Measurements from ENCODE around the gene LRRK1. TPM values are rescaled to one million over a fixed set of nuclear protein-coding genes. Genes with fewer than 3 reads are reported as not detected.
A peak's percentile ranks its signal among the peaks of the same experiment; 100 is the strongest.

Gene LRRK1
- total and polyA plus RNA-seq, 12 donors = 1.5 to 8.1 (median 2.0) TPM

DNA sequence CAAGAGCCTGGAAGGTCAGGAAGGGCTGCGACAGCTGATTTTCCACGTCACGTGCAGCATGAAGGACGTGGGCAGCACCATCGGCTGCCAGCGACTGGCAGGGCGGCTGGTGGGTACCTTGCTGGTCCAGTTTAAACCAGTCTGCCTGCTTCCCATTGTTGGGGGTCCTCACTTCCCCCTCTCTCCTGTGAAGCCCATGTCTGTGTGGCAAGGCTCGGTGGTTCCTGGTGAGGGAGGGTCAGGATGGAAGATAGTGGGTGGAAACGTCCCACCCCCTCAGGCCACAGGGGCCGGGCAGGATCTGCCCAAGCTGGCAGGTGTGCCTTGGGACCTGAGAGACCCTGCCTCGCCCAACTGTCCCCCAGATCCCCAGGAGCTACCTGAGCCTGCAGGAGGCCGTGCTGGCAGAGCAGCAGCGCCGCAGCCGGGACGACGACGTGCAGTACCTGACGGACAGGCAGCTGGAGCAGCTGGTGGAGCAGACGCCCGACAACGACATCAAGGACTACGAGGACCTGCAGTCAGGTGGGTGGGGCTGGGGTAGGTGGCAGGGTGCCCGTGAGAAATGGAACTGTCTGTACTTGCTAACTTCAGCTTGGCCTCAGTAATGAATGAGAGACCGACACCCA, 108.2 kb downstream of the LRRK1 start:
- ATAC-seq (no peak), DNase-seq (peak in 1 of 2 donors; percentile 3)
- 80 to 83% methylated on average over 25 of the region's 25 CpGs for WGBS, 2 donors
- H3K9me3 ChIP-seq = no peaks in the 10 kb centered on the region
- H3K27me3 ChIP-seq = no peaks in the 10 kb centered on the region
- H3K27ac ChIP-seq = no peak overlapping the region
- peaks cover 0 to 42% (median 18%) of the 10 kb centered on the region in 9 donors for H3K4me1 ChIP-seq
- H3K36me3 ChIP-seq = peaks cover 0 to 76% (median 0%) of the 10 kb centered on the region in 9 donors
- H3K4me3 ChIP-seq = no peak overlapping the region
- TF ChIP-seq, protein P1, sequence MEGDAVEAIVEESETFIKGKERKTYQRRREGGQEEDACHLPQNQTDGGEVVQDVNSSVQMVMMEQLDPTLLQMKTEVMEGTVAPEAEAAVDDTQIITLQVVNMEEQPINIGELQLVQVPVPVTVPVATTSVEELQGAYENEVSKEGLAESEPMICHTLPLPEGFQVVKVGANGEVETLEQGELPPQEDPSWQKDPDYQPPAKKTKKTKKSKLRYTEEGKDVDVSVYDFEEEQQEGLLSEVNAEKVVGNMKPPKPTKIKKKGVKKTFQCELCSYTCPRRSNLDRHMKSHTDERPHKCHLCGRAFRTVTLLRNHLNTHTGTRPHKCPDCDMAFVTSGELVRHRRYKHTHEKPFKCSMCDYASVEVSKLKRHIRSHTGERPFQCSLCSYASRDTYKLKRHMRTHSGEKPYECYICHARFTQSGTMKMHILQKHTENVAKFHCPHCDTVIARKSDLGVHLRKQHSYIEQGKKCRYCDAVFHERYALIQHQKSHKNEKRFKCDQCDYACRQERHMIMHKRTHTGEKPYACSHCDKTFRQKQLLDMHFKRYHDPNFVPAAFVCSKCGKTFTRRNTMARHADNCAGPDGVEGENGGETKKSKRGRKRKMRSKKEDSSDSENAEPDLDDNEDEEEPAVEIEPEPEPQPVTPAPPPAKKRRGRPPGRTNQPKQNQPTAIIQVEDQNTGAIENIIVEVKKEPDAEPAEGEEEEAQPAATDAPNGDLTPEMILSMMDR (IDR thresholded peaks at IDR 0.05) = no peak
- intact Hi-C loops (cut with DNase I) = loop anchor here in 2 of 10 donors (5.0 to 10.0 kb wide), 2 partner anchors 40 to 167 kb away; no protein-coding TSS in a partner anchor

DNA sequence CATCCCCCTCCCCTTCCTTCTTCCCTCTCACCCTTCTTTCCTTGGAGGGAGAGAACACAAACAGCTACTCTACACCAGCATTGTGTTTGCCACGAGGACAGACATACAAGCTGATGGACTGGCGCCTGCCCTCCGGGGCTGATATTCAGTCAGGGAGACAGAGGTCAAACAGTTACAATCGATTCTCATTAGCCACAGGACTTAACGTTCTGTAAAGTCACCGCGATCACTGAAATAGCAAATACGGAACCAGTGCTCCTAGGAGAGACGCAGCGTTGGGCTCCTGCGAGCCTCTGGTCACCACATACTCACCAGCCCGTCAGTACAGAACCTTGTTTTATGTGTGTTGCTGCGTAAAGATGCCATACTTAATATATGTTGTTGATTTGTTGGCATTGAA, 108.8 kb downstream of the LRRK1 start:
- Histone ChIP-seq H3K36me3 (peaks cover 0 to 78% (median 0%) of the 10 kb centered on the region in 9 donors), H3K27ac (no peak overlapping the region), H3K4me3 (no peak overlapping the region), H3K27me3 (no peaks in the 10 kb centered on the region), H3K4me1 (peaks cover 0 to 37% (median 14%) of the 10 kb centered on the region in 9 donors), H3K9me3 (no peaks in the 10 kb centered on the region)
- DNase-seq (peak in 1 of 2 donors; percentile 1), ATAC-seq (no peak)
- 90 to 92% methylated on average over 13 of the region's 13 CpGs for WGBS, 2 donors
- TF ChIP-seq, protein P1 (IDR thresholded peaks at IDR 0.05) = no peak
- intact Hi-C loops (cut with DNase I) = loop anchor here in 2 of 10 donors (5.0 to 10.0 kb wide), 2 partner anchors 39 to 167 kb away; no protein-coding TSS in a partner anchor

DNA sequence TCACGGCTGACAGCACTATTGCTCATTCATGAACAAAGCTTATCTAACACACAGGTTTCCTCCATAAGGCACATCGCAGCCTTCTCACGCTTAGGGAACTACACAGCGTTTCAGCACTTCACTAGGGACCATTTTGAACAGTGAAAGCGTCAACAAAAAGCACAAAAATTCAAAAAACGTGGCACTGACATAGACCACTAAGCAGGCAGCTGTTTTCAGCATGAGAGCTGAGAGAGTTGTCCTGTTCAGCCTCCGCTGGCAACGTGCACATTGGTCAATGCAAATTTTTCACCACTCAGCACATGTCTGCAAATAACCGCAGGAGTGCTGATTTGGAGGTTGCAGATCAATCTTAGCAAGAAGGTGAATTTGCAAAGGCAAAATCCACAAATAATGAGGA, 109.2 kb downstream of the LRRK1 start:
- 76 to 83% methylated on average over 9 of the region's 9 CpGs for WGBS, 2 donors
- ATAC-seq (no peak), DNase-seq (peak in 1 of 2 donors; percentile 1)
- intact Hi-C loops (cut with DNase I) = loop anchor here in 2 of 10 donors (5.0 to 10.0 kb wide), 2 partner anchors 39 to 166 kb away; no protein-coding TSS in a partner anchor
- H3K27me3 ChIP-seq = no peaks in the 10 kb centered on the region
- peaks cover 0 to 82% (median 0%) of the 10 kb centered on the region in 9 donors for H3K36me3 ChIP-seq
- TF ChIP-seq, protein P1 (IDR thresholded peaks at IDR 0.05) = no peak
- H3K9me3 ChIP-seq = no peaks in the 10 kb centered on the region
- no peak overlapping the region for H3K27ac ChIP-seq
- peaks cover 0 to 33% (median 12%) of the 10 kb centered on the region in 9 donors for H3K4me1 ChIP-seq
- no peak overlapping the region for H3K4me3 ChIP-seq

DNA sequence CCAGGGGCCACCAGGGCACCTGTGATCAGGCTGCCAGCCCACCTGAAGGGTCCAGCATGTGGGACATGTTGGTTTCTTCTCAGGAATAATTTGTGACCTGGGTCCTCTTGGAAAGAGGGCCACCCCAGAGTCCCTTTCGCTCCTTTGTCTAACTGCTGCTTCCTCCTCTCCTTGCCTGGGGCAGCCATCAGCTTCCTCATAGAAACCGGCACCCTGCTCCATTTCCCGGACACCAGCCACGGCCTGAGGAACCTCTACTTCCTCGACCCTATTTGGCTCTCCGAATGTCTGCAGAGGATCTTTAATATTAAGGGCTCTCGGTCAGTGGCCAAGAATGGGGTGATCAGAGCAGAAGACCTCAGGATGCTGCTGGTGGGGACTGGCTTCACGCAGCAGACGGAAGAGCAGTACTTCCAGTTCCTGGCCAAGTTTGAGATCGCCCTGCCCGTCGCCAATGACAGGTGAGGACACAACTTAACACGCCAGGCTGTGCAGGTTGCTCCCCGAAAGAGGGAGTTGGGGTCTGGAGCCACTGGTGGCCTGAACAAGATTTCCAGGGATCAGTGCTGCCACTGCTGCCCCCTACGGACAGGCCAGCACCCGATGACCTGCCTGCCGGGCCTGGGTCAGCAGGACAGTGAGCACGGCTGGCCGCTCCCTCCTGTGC, 109.7 kb downstream of the LRRK1 start:
- TF ChIP-seq, protein P1 (IDR thresholded peaks at IDR 0.05) = no peak
- intact Hi-C loops (cut with DNase I) = loop anchor here in 2 of 10 donors (5.0 to 10.0 kb wide), 2 partner anchors 38 to 166 kb away; no protein-coding TSS in a partner anchor
- Histone ChIP-seq H3K4me1 (peaks cover 0 to 29% (median 12%) of the 10 kb centered on the region in 9 donors), H3K9me3 (peaks cover 0 to 5% (median 0%) of the 10 kb centered on the region in 11 donors), H3K4me3 (no peak overlapping the region), H3K27ac (no peak overlapping the region), H3K36me3 (peaks cover 0 to 88% (median 0%) of the 10 kb centered on the region in 9 donors), H3K27me3 (no peaks in the 10 kb centered on the region)
- WGBS, 2 donors = 87 to 90% methylated on average over 19 of the region's 19 CpGs
- no peak for ATAC-seq
- peak in 1 of 2 donors; percentile 2 for DNase-seq

All from heart right ventricle (tissue), 16 donors.